HEK293 (cell line): Measurements from ENCODE around the gene FAM20B.

Experiments used
- CTCF ChIA-PET: fragments of 350-600 bp; formaldehyde crosslinking; extraction: SDS; loops from one replicate; lab custom pipeline; 2021; ENCODE audit warnings: antibody characterized with exemption; lab: Yijun Ruan, JAX
- POLR2A ChIA-PET: fragments of 300-600 bp; formaldehyde crosslinking; extraction: SDS; loops from one replicate; lab custom pipeline; 2020; ENCODE audit warnings: antibody characterized with exemption, inconsistent platforms; lab: Yijun Ruan, JAX
- H3K27ac ChIP-seq: fragments of 200-500 bp; sonication (Bioruptor generic); 2 replicates; pipeline ENCODE4 v1.5.1; 2014; ENCODE audit warnings: low read depth, low read length, control low read depth, inconsistent platforms; ENCODE audit errors: extremely low read depth
- H3K36me3 ChIP-seq, 2 experiments: fragments of 200-500 bp in 1 of 2; sonication (Bioruptor generic) in 1 of 2; 1 replicate in 1 of 2; 2 replicates in 1 of 2; pipeline ENCODE4 v1.5.1; 2014 to 2017; ENCODE audit warnings: inconsistent platforms in 2 of 2, low read length in 2 of 2; ENCODE audit not compliant: control insufficient read depth in 2 of 2, insufficient read depth in 1 of 2
- H3K4me1 ChIP-seq: fragments of 200-500 bp; sonication (Bioruptor generic); 2 replicates; pipeline ENCODE4 v1.5.1; 2014; ENCODE audit warnings: mild to moderate bottlenecking, low read length, inconsistent platforms; ENCODE audit not compliant: control insufficient read depth, insufficient read depth
- H3K4me3 ChIP-seq: 2 replicates; pipeline ENCODE4 v1.5.1; 2011; ENCODE audit warnings: low read depth, mild to moderate bottlenecking, control low read depth, low read length, moderate library complexity
- H3K9me3 ChIP-seq: fragments of 200-500 bp; sonication (Bioruptor generic); 2 replicates; pipeline ENCODE4 v1.5.1; 2014; ENCODE audit warnings: low read depth, low read length, inconsistent platforms; ENCODE audit not compliant: control insufficient read depth, insufficient read depth
- EGR2 ChIP-seq: fragments of 450-650 bp; formaldehyde crosslinking; IDR thresholded peaks from 2 replicates; pipeline ENCODE4 v1.5.1; 2016; ENCODE audit warnings: low read depth, missing biosample characterization, missing genetic modification characterization
- GFI1B ChIP-seq: fragments of 450-650 bp; formaldehyde crosslinking; IDR thresholded peaks from 2 replicates; pipeline ENCODE4 v1.5.1; 2016; ENCODE audit warnings: missing biosample characterization, missing genetic modification characterization
- HOXA7 ChIP-seq: sonication (generic); formaldehyde crosslinking; IDR thresholded peaks from 2 replicates; pipeline ENCODE4 v1.8.1; 2022; ENCODE audit warnings: missing genetic modification reagents, borderline replicate concordance
- KLF16 ChIP-seq: fragments of 450-650 bp; formaldehyde crosslinking; IDR thresholded peaks from 2 replicates; pipeline ENCODE4 v1.5.1; 2017; ENCODE audit warnings: missing biosample characterization, missing genetic modification characterization
- PRDM1 ChIP-seq: fragments of 450-650 bp; formaldehyde crosslinking; IDR thresholded peaks from 2 replicates; pipeline ENCODE4; 2016; ENCODE audit warnings: missing biosample characterization, missing genetic modification characterization
- RBAK ChIP-seq: fragments of 450-650 bp; formaldehyde crosslinking; IDR thresholded peaks from 2 replicates; pipeline ENCODE4 v1.5.1; 2016; ENCODE audit warnings: missing biosample characterization, missing genetic modification characterization
- ZBTB48 ChIP-seq: fragments of 450-650 bp; formaldehyde crosslinking; IDR thresholded peaks from 2 replicates; pipeline ENCODE4 v1.5.1; 2016; ENCODE audit warnings: missing biosample characterization, missing genetic modification characterization
- ZNF530 ChIP-seq: fragments of 450-650 bp; formaldehyde crosslinking; IDR thresholded peaks from 2 replicates; pipeline ENCODE4 v1.5.1; 2016; ENCODE audit warnings: low read depth, missing biosample characterization, missing genetic modification characterization
- ZNF548 ChIP-seq: fragments of 450-650 bp; formaldehyde crosslinking; IDR thresholded peaks from 2 replicates; pipeline ENCODE4 v1.5.1; 2016; ENCODE audit warnings: missing biosample characterization, missing genetic modification characterization
- ZNF610 ChIP-seq: fragments of 450-650 bp; formaldehyde crosslinking; IDR thresholded peaks from 2 replicates; pipeline ENCODE4 v1.5.1; 2016; ENCODE audit warnings: missing biosample characterization, missing genetic modification characterization, borderline replicate concordance
- ZNF621 ChIP-seq: fragments of 450-650 bp; formaldehyde crosslinking; IDR thresholded peaks from 2 replicates; pipeline ENCODE4 v1.5.1; 2017; ENCODE audit warnings: missing biosample characterization, missing genetic modification characterization
- TF ChIP-seq, protein P1 (sequence below): fragments of 450-650 bp; formaldehyde crosslinking; IDR thresholded peaks from 2 replicates; pipeline ENCODE4 v1.5.1; 2016; ENCODE audit warnings: missing biosample characterization, missing genetic modification characterization
- TF ChIP-seq, protein P2 (sequence below): fragments of 450-650 bp; formaldehyde crosslinking; IDR thresholded peaks from 2 replicates; pipeline ENCODE4 v1.5.1; 2016; ENCODE audit warnings: missing biosample characterization, missing genetic modification characterization
- TF ChIP-seq, protein P3 (sequence below): fragments of 450-650 bp; formaldehyde crosslinking; IDR thresholded peaks from 2 replicates; pipeline ENCODE4 v1.5.1; 2016; ENCODE audit warnings: missing biosample characterization, missing genetic modification characterization
- TF ChIP-seq, protein P4 (sequence below): fragments of 450-650 bp; formaldehyde crosslinking; IDR thresholded peaks from 2 replicates; pipeline ENCODE4 v1.5.1; 2017; ENCODE audit warnings: missing biosample characterization, missing genetic modification characterization
- TF ChIP-seq, protein P5 (sequence below): fragments of 450-650 bp; formaldehyde crosslinking; IDR thresholded peaks from 2 replicates; pipeline ENCODE4 v1.5.1; 2016; ENCODE audit warnings: missing biosample characterization, missing genetic modification characterization

The FAM20B gene

DNA sequence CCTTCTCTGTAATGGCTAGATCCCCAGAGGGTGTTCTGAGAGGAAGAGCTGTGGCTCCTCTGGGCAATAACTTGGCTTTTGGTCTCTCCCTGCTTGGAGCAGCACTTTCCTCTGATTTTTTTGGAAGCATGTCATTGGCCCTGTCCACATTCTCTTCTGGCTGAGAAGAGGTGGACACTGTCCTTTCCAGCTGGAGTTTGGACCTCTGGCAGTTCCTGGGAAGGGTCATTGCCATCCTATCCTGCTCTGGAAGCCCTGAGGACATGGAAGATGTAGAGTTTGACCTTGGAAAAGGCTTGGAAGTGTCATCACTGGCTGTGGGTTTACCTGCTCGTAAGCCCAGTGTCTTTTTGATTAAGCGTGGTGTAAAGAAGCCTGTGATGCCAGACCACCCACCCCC lies 83.0 kb downstream of the FAM20B start (continued):
- TF ChIP-seq, protein P1, sequence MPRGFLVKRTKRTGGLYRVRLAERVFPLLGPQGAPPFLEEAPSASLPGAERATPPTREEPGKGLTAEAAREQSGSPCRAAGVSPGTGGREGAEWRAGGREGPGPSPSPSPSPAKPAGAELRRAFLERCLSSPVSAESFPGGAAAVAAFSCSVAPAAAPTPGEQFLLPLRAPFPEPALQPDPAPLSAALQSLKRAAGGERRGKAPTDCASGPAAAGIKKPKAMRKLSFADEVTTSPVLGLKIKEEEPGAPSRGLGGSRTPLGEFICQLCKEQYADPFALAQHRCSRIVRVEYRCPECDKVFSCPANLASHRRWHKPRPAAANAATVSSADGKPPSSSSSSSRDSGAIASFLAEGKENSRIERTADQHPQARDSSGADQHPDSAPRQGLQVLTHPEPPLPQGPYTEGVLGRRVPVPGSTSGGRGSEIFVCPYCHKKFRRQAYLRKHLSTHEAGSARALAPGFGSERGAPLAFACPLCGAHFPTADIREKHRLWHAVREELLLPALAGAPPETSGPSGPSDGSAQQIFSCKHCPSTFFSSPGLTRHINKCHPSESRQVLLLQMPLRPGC (tag by site-specific recombination): no peak

DNA sequence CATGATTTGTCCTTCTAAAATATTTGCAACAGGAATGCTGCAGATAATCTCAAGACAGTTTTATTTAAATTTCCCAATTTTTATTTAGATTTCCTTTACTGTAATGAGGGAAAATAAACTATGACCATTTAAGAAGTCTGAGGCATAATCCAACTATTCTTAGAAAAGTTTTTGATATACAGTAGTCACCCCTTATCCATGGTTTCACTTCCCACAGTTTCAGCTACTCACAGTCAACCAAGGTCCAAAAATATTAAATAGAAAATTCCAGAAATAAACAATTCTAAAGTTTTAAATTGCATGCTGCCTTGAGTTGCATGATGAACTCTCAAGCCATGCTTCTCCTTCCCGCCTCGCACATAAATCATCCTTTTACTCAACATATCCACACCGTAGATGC lies 89.5 kb downstream of the FAM20B start:
- CTCF ChIA-PET: no interaction called here
- Histone ChIP-seq H3K4me1 (no peaks in the 10 kb centered on the region), H3K36me3 (peaks cover 17 to 43% of the 10 kb centered on the region in 2 experiments; a peak in 2 of 3 replicates), H3K4me3 (no peak overlapping the region), H3K9me3 (no peaks in the 10 kb centered on the region), H3K27ac (no peak overlapping the region)
- TF ChIP-seq ZNF530 (tag by site-specific recombination): no peak
- no peak for TF ChIP-seq ZNF621 (tag by site-specific recombination)
- no peak for TF ChIP-seq RBAK (tag by site-specific recombination)
- TF ChIP-seq, protein P2, sequence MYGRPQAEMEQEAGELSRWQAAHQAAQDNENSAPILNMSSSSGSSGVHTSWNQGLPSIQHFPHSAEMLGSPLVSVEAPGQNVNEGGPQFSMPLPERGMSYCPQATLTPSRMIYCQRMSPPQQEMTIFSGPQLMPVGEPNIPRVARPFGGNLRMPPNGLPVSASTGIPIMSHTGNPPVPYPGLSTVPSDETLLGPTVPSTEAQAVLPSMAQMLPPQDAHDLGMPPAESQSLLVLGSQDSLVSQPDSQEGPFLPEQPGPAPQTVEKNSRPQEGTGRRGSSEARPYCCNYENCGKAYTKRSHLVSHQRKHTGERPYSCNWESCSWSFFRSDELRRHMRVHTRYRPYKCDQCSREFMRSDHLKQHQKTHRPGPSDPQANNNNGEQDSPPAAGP (tag by site-specific recombination): no peak
- TF ChIP-seq ZNF548 (tag by site-specific recombination): no peak
- TF ChIP-seq ZNF610 (tag by site-specific recombination): no peak
- TF ChIP-seq, protein P3, sequence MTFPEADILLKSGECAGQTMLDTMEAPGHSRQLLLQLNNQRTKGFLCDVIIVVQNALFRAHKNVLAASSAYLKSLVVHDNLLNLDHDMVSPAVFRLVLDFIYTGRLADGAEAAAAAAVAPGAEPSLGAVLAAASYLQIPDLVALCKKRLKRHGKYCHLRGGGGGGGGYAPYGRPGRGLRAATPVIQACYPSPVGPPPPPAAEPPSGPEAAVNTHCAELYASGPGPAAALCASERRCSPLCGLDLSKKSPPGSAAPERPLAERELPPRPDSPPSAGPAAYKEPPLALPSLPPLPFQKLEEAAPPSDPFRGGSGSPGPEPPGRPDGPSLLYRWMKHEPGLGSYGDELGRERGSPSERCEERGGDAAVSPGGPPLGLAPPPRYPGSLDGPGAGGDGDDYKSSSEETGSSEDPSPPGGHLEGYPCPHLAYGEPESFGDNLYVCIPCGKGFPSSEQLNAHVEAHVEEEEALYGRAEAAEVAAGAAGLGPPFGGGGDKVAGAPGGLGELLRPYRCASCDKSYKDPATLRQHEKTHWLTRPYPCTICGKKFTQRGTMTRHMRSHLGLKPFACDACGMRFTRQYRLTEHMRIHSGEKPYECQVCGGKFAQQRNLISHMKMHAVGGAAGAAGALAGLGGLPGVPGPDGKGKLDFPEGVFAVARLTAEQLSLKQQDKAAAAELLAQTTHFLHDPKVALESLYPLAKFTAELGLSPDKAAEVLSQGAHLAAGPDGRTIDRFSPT (tag by site-specific recombination): no peak
- TF ChIP-seq, protein P4, sequence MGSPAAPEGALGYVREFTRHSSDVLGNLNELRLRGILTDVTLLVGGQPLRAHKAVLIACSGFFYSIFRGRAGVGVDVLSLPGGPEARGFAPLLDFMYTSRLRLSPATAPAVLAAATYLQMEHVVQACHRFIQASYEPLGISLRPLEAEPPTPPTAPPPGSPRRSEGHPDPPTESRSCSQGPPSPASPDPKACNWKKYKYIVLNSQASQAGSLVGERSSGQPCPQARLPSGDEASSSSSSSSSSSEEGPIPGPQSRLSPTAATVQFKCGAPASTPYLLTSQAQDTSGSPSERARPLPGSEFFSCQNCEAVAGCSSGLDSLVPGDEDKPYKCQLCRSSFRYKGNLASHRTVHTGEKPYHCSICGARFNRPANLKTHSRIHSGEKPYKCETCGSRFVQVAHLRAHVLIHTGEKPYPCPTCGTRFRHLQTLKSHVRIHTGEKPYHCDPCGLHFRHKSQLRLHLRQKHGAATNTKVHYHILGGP (tag by site-specific recombination): no peak
- no peak for TF ChIP-seq KLF16 (tag by site-specific recombination)
- TF ChIP-seq EGR2: no peak
- no peak for TF ChIP-seq HOXA7 (CRISPR knock-in tag)
- TF ChIP-seq, protein P5, sequence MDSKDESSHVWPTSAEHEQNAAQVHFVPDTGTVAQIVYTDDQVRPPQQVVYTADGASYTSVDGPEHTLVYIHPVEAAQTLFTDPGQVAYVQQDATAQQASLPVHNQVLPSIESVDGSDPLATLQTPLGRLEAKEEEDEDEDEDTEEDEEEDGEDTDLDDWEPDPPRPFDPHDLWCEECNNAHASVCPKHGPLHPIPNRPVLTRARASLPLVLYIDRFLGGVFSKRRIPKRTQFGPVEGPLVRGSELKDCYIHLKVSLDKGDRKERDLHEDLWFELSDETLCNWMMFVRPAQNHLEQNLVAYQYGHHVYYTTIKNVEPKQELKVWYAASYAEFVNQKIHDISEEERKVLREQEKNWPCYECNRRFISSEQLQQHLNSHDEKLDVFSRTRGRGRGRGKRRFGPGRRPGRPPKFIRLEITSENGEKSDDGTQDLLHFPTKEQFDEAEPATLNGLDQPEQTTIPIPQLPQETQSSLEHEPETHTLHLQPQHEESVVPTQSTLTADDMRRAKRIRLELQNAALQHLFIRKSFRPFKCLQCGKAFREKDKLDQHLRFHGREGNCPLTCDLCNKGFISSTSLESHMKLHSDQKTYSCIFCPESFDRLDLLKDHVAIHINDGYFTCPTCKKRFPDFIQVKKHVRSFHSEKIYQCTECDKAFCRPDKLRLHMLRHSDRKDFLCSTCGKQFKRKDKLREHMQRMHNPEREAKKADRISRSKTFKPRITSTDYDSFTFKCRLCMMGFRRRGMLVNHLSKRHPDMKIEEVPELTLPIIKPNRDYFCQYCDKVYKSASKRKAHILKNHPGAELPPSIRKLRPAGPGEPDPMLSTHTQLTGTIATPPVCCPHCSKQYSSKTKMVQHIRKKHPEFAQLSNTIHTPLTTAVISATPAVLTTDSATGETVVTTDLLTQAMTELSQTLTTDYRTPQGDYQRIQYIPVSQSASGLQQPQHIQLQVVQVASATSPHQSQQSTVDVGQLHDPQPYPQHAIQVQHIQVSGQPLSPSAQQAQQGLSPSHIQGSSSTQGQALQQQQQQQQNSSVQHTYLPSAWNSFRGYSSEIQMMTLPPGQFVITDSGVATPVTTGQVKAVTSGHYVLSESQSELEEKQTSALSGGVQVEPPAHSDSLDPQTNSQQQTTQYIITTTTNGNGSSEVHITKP (tag by site-specific recombination): no peak
- no peak for TF ChIP-seq GFI1B (tag by site-specific recombination)
- no peak for TF ChIP-seq PRDM1
- no peak for TF ChIP-seq ZBTB48 (tag by site-specific recombination)
- POLR2A ChIA-PET: no interaction called here
